GM19463 (cell line): Measurements from ENCODE around the gene HSD3B7.
A peak's percentile ranks its signal among the peaks of the same experiment; 100 is the strongest.
"Not testable (repeated sequence)": the region's sequence is repeated elsewhere in the genome, so short reads cannot be mapped to it uniquely, and the experiment has no call there.

Source experiments
- ATAC-seq: cut with Tn5 transposase; IDR thresholded peaks from one replicate; pipeline ENCODE4 v1.9.1; 2021; ENCODE audit warnings: mild to moderate bottlenecking, moderate library complexity; ENCODE audit not compliant: unreplicated experiment

Gene HSD3B7

DNA sequence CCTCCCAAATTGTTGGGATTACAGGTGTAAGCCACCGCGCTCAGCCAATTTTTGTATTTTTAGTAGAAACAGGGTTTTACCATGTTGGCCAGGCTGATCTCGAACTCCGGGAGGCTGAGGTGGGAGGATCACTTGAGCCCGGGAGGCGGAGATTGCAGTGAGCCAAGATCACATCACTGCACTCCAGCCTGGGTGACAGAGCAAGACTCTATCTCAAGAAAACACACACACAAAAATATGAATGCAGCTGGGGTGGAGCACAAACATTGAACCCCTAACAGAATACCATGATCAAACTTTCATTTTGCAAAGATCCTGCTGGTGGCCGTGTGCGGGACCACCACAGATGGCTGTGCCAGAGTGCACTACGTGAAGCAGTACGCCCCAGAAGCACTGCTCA is 32.7 kb downstream of the HSD3B7 start:
- ATAC-seq: not testable (repeated sequence)

DNA sequence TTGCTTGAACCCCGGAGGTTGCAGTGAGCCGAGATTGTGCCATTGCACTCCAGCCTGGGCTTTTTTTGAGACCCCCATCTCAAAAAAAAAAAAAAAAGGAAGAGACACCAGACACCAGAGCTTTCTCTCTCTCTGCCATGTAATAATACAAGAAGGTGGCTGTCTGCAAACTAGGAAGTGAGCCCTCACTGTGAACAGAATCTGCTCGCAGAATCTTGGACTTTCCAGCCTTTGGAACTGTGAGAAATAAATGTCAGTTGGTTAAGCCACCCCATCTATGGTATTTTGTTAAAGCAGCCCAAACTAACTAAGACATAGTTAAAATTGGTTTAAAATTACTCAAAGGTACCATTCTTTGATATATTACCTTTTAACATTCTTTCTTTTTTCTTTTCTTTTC is 35.5 kb downstream of the HSD3B7 start:
- no peak for ATAC-seq

DNA sequence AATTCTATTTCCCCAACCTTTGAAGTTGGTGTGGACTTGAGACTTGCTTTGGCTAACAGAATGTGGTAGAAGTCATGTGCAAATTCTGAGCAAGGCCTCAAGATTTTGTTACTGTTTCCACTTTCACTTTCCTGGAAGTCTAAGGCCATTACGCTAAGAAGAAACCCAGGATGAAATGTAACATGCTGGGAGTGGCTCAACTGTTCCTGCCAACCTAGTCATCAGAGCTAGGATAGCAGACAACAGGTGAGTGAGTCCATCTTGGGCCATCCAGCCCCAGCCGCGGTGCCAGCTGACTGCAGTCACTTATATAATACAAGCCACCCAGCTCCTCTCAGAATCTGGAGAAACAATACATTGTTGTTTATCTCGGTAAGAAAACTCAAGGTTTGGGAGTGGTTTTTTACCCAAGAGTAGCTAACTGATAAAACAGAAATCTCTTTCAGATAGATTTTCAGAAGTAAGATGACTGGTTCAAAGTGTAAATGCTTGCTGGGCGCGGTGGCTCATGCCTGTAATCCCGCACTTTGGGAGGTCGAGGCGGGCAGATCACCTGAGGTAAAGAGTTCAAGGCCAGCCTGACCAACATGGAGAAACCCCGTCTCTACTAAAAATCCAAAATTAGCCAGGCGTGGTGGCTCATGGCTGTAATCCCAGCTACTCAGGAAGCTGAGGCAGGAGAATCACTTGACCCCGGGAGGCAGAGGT is 37.7 kb downstream of the HSD3B7 start:
- no peak for ATAC-seq

DNA sequence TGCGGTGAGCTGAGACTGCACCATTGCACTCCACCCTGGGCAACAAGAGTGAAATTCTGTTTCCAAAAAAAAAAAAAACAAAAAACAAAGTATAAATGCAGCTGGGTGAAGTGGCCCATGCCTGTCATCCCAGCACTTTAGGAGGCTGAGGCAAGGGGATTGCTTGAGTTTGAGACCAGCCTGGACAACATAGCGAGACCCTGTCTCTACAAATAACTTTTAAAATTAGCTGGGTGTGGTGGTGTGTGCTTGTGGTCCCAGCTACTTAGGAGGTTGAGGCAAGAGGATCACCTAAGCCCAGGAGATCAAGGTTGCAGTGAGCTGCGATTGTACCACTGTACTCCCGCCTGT is 38.2 kb downstream of the HSD3B7 start:
- no peak for ATAC-seq

DNA sequence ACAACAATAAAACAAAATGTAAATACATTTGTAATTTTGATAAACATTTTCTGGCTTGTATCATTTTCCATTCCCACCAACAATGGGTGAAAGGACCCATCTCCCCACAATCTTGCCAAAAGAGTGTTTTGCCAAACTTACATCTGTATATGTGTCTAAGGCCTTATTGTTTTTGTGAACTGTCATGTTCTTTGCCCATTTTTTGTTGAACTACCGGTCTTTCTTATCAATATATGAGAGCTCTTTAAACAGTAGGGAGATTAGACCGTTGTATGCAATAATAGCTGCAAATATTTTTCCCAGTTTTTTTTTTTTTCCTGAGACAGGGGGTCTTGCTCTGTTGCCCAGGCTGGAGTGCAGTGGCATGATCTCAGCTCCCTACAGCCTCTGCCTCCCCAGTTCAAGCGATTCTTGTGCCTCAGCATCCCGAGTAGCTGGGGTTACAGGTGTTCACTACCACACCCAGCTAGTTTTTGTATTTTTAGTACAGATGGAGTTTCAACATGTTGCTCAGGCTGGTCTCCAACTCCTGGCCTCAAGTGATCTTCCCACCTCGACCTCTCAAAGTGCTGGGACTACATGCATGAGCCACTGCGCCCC is 38.7 kb downstream of the HSD3B7 start:
- no peak for ATAC-seq

DNA sequence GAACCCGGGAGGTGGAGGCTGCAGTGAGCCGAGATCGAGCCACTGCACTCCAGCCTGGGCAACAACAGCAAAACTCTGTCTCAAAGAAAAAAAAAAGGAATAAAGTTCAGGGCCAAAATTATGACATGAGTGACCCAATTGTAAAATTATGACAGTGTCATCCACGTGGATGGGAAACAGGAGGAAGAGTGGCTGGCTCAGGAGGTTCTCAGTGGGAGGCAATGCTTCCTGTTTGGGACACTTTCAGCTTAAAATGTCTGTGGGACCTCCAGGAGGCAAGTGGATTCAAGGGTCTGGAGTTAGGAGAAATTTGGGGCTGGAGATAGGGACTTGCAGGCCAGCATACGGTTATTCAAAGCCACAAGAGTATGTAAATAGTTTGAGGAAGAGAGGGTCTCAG is 40.3 kb downstream of the HSD3B7 start:
- no peak for ATAC-seq

DNA sequence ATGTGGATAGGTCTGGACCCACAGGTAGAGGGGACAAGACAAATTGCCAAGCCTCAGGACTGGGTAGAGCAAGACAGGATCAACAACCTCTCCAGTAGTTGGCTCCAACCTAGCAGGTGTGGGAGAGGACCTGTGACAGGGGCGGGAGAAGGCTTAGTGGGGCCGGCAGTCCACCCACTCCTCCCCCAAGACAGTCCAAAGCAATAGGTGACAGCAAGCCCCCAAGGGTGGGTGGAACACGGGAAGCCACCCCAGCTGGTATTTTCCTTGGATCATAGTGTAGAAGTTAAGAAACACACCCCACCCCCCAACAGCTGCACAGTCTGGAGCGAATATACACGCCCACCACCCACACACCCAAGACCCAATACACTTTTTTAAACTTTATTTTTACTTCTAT is 44.3 kb downstream of the HSD3B7 start:
- ATAC-seq: no peak

DNA sequence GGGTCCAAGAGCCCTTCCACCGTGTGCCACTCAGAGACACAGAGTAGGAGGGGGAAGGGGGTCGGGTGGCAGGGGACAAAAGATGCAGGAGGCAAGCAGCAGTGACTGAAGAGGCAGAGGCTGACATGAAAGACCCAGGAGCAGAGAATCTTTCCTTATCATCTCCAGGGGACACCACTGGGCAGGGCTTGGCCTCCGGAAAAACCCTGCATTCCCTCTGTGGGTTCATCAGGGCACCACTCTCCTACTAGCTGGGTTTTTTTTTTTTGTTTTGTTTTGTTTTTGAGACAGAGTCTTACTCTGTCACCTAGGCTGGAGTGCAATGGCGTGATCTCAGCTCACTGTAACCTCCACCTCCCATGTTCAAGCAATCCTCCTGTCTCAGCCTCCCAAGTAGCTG is 46.3 kb downstream of the HSD3B7 start:
- ATAC-seq: no peak

DNA sequence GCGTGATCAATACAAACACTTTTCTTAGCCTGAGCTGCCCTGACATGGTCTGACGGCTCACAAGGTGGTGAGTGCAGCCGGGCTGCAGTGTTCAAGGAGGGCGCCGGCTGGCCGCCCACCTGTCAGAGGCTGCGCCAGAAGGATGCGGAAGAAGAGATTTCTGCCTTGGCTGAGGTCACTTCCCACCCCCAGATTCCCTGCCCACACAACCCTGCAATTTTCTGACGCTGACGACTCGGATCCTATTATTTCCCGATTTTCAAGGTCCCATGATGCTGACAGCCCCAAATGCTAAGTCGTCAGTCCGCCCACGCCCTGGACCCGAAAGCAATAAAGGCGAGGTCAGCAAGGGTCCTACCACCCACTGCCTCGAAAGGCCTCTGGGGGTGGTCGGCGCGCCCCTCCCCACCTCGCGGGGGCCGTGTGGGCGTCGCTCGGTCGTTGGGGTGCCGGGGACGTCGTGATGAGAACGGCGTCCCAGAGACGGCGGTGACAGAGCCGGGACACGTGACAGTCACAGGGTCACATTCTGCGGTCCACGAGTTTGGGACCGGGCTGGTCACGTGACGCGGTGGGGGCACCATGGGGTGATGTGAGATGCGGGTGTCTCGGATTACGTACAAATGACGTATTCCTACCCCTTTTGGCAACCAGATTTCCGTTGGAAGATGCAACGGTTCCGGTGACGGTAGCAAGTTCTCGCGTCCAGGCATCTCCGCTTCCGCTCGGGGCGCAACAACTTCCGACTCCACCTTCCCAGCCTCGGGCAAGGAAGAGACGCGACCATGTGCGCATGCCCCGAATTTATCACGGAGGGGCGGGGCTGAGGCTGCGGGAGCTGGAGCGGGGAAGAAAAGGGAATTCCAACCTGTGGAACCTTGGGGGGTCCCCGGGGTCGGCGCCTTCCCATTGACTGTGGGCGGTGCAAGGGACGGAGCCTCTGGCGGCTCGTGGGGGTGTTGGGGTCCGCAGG is 48.0 kb downstream of the HSD3B7 start, which contains the start of gene STX4:
TSS of gene STX4 (plus strand) at position 823 of the 973 bp plus-strand sequence. CDS start 248 bp downstream, outside the sequence.
- ATAC-seq: peak; percentile 80

DNA sequence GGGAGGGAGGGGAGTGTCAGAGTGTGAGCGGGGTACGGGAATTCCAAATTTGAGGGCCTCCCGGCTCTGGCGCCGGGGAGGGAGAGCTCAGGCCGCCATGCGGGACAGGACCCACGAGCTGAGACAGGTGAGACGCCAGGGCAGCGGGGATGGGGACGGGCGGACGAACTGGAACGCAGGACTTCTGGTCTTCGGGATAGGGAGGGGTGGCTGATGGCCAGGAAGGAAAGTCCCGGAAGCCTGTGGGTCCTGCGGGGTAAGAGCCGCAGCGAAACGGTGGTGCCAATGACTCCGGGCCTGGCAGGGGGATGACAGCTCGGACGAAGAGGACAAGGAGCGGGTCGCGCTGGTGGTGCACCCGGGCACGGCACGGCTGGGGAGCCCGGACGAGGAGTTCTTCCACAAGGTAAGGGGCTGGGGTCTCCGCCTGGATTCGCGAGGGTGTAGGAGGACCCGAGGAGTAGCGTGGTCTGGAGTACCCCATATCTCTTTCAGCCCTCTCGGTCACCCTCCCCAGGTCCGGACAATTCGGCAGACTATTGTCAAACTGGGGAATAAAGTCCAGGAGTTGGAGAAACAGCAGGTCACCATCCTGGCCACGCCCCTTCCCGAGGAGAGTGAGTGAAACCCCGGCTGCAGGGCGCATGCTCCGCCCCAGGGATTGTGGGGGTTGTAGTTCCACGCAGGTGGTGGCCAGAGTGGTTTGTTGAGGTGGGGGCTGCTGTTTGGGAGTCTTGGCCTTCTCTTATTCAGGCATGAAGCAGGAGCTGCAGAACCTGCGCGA is 48.9 kb downstream of the HSD3B7 start:
- peak; percentile 41 for ATAC-seq

DNA sequence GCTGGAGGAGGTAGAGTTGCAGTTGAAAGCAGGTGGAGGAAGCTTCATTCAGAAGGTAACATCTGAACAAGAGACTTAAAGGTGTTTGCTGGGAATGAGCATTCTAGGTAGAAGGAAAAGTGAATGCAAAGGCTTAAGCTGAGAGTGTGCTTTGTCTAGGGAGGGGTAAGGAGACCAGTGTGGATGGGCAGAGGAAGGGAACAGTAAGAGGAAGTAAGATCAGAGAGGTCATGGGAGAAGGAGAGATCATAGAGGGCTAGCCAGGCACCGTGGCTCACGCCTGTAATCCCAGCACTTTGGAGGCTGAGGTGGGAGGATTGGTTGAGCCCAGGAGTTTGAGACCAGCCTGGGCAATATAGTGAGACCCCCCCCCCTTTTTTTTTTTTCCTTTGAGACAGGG is 51.7 kb downstream of the HSD3B7 start:
- ATAC-seq: no peak
